DOHH2 (cell line): ENCODE results near the gene ITPRIP.
A peak's percentile ranks its signal among the peaks of the same experiment; 100 is the strongest.

Experiments
- H3F3A ChIP-seq: fragments of 200-600 bp; sonication (generic), shearing (Covaris generic); 2 replicates; pipeline ENCODE4 v1.6.0; 2016; ENCODE audit warnings: antibody characterized with exemption, mild to moderate bottlenecking; ENCODE audit not compliant: control insufficient read depth, insufficient read depth
- H3K27ac ChIP-seq: fragments of 200-600 bp; sonication (generic); 2 replicates; pipeline ENCODE4 v1.5.1; 2014; ENCODE audit warnings: low read depth, mild to moderate bottlenecking, low read length, moderate library complexity
- H3K27me3 ChIP-seq: fragments of 200-600 bp; sonication (generic); 2 replicates; pipeline ENCODE4 v1.6.1; 2014; ENCODE audit warnings: mild to moderate bottlenecking, low read length, mixed read lengths; ENCODE audit not compliant: control insufficient read depth
- H3K36me3 ChIP-seq: fragments of 200-600 bp; sonication (generic); 2 replicates; pipeline ENCODE4 v1.6.1; 2014; ENCODE audit warnings: mild to moderate bottlenecking, low read length, moderate library complexity, mixed read lengths; ENCODE audit not compliant: control insufficient read depth
- H3K4me1 ChIP-seq: fragments of 200-600 bp; sonication (generic); 2 replicates; pipeline ENCODE4 v1.6.1; 2014; ENCODE audit warnings: mild to moderate bottlenecking, low read length, mixed read lengths; ENCODE audit not compliant: control insufficient read depth
- H3K4me2 ChIP-seq: fragments of 200-600 bp; sonication (generic); 2 replicates; pipeline ENCODE4 v1.6.0; 2014; ENCODE audit warnings: mild to moderate bottlenecking, low read length, moderate library complexity
- H3K4me3 ChIP-seq: fragments of 200-600 bp; sonication (generic); 2 replicates; pipeline ENCODE4 v1.5.1; 2014; ENCODE audit warnings: mild to moderate bottlenecking, low read length, mixed read lengths
- H3K79me2 ChIP-seq: fragments of 200-600 bp; sonication (generic); 2 replicates; pipeline ENCODE4 v1.6.1; 2014; ENCODE audit warnings: mild to moderate bottlenecking, low read length, mixed read lengths; ENCODE audit not compliant: control insufficient read depth
- H3K9me2 ChIP-seq: fragments of 200-600 bp; sonication (generic); replicated peaks from 2 replicates; pipeline ENCODE4 v1.6.1; 2014; ENCODE audit warnings: mild to moderate bottlenecking, low read length, mixed read lengths; ENCODE audit not compliant: control insufficient read depth
- H3K9me3 ChIP-seq: fragments of 200-600 bp; sonication (generic); 2 replicates; pipeline ENCODE4 v1.6.1; 2014; ENCODE audit warnings: antibody characterized with exemption, low read length, mixed read lengths; ENCODE audit not compliant: control insufficient read depth, insufficient read depth
- H4K20me1 ChIP-seq: fragments of 200-600 bp; sonication (generic); 2 replicates; pipeline ENCODE4 v1.6.0; 2014; ENCODE audit warnings: low read depth, mild to moderate bottlenecking, antibody characterized with exemption, low read length, moderate library complexity; ENCODE audit not compliant: control insufficient read depth, insufficient read depth
- CTCF ChIP-seq: fragments of 200-600 bp; sonication (generic); IDR thresholded peaks from one replicate; pipeline ENCODE4 v1.5.1; 2014; ENCODE audit warnings: antibody characterized with exemption, mild to moderate bottlenecking, low read depth, low read length; ENCODE audit not compliant: poor library complexity, severe bottlenecking
- EZH2phosphoT487 ChIP-seq: fragments of 200-600 bp; sonication (generic); IDR thresholded peaks from 2 replicates; pipeline ENCODE4 v1.6.1; 2017; ENCODE audit warnings: borderline replicate concordance, mild to moderate bottlenecking, antibody characterized with exemption, low read length, moderate library complexity, mixed read lengths

ITPRIP gene

GRCh38 chr10:104299031-104299904 is 39.0 kb downstream of the ITPRIP start:
- H3K4me1 ChIP-seq: no peaks in the 10 kb centered on the region
- H3K79me2 ChIP-seq: no peaks in the 10 kb centered on the region
- no peaks in the 10 kb centered on the region for H3K9me2 ChIP-seq
- H3K4me3 ChIP-seq: no peak overlapping the region
- H3K27ac ChIP-seq: no peak overlapping the region
- no peaks in the 10 kb centered on the region for H4K20me1 ChIP-seq
- TF ChIP-seq EZH2phosphoT487: no peak
- no peak for TF ChIP-seq CTCF
- no peak overlapping the region for H3K4me2 ChIP-seq
- no peaks in the 10 kb centered on the region for H3K9me3 ChIP-seq
- no peaks in the 10 kb centered on the region for H3K36me3 ChIP-seq
- H3F3A ChIP-seq: no peaks in the 10 kb centered on the region
- peaks cover 26% of the 10 kb centered on the region for H3K27me3 ChIP-seq

GRCh38 chr10:104297697-104298660 is 40.3 kb downstream of the ITPRIP start:
- Histone ChIP-seq H3F3A (no peaks in the 10 kb centered on the region), H3K9me3 (no peaks in the 10 kb centered on the region), H3K27ac (no peak overlapping the region), H3K36me3 (no peaks in the 10 kb centered on the region), H3K4me1 (no peaks in the 10 kb centered on the region), H3K9me2 (no peaks in the 10 kb centered on the region), H3K4me3 (no peak overlapping the region), H4K20me1 (no peaks in the 10 kb centered on the region), H3K27me3 (peaks cover 26% of the 10 kb centered on the region), H3K4me2 (no peak overlapping the region), H3K79me2 (no peaks in the 10 kb centered on the region)
- TF ChIP-seq EZH2phosphoT487: no peak
- peak; percentile 72 for TF ChIP-seq CTCF

- H3K79me2 ChIP-seq: no peaks in the 10 kb centered on the region
- H3K36me3 ChIP-seq: no peaks in the 10 kb centered on the region
- H3K27ac ChIP-seq: no peak overlapping the region
- no peak overlapping the region for H3K4me2 ChIP-seq
- no peak overlapping the region for H3K4me3 ChIP-seq
- no peak for TF ChIP-seq CTCF
- no peak for TF ChIP-seq EZH2phosphoT487
- peaks cover under 1% of the 10 kb centered on the region for H3K4me1 ChIP-seq
- peaks cover 23% of the 10 kb centered on the region for H3K27me3 ChIP-seq
- H3F3A ChIP-seq: no peaks in the 10 kb centered on the region
- H3K9me3 ChIP-seq: no peaks in the 10 kb centered on the region
- no peaks in the 10 kb centered on the region for H4K20me1 ChIP-seq
- H3K9me2 ChIP-seq: no peaks in the 10 kb centered on the region
Observed at GRCh38 chr10:104296687-104297436, 41.4 kb downstream of the ITPRIP start.
